ENCODE results near the gene TEKT2.

TEKT2 gene

GRCh38 chr1:36099681-36100341 is 15.9 kb downstream of the TEKT2 start:
- in situ Hi-C loops (cut with MboI; ENCODE audit: low sequenced_read_pairs): loop anchor here (25.0 kb wide), 1 partner anchor 312 kb away; no protein-coding TSS in a partner anchor

GRCh38 chr1:36100376-36100775 is 16.5 kb downstream of the TEKT2 start:
- in situ Hi-C loops (cut with MboI; ENCODE audit: low sequenced_read_pairs): loop anchor here (25.0 kb wide), 1 partner anchor 312 kb away; no protein-coding TSS in a partner anchor

- in situ Hi-C loops (cut with MboI; ENCODE audit: low sequenced_read_pairs): loop anchor here (25.0 kb wide), 1 partner anchor 311 kb away; no protein-coding TSS in a partner anchor
Measured at GRCh38 chr1:36101546-36101945, 17.7 kb downstream of the TEKT2 start.

- in situ Hi-C loops (cut with MboI; ENCODE audit: low sequenced_read_pairs): loop anchor here (25.0 kb wide), 1 partner anchor 306 kb away; no protein-coding TSS in a partner anchor
Measured at GRCh38 chr1:36106269-36106668, 22.4 kb downstream of the TEKT2 start.

DNA sequence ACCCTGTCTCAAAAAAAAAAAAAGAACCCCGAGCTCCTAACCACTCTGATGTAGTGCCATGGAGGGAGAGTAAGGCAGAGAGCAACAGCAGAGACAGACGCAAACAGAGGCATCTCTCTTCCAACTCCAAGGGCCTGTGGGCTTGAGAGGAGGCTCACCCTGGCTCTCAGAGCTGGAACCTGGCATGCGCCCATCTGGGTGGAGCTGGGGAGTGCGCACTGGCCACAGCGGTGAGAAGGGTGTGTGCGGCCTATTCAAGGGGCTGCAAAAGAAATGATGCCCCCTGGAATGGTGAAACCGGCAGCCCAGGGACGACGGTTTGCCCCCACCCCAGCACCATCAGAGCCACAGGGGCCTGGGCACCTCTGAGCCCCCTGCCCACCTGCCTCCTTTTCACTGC is 23.5 kb downstream of the TEKT2 start:
- in situ Hi-C loops (cut with MboI; ENCODE audit: low sequenced_read_pairs): loop anchor here (25.0 kb wide), 1 partner anchor 305 kb away; no protein-coding TSS in a partner anchor

DNA sequence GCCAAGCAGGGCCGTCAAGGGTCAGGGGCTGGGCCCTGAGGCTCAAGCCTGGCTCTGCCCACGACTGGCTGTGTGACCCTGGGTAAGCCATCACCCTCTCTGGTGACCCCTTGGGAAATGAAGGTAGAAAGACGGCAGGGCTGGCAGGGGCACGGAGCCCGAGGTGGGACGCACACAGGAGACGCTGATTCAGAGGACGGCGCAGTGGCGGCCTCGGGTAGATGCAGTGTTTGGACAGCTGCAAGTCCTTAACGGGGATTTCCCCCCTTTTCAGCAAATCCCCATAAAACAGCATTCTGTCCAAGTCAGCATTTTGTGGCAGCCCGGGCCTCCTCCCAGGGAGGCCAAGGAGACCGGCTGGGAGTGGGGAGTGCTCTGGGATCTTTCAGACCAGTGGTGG is 24.4 kb downstream of the TEKT2 start:
- in situ Hi-C loops (cut with MboI; ENCODE audit: low sequenced_read_pairs): loop anchor here (25.0 kb wide), 1 partner anchor 304 kb away; no protein-coding TSS in a partner anchor

- in situ Hi-C loops (cut with MboI; ENCODE audit: low sequenced_read_pairs): loop anchor here (25.0 kb wide), 1 partner anchor 303 kb away; no protein-coding TSS in a partner anchor
Measured at GRCh38 chr1:36109041-36109679, 25.3 kb downstream of the TEKT2 start.

- in situ Hi-C loops (cut with MboI; ENCODE audit: low sequenced_read_pairs): loop anchor here (25.0 kb wide), 1 partner anchor 301 kb away; no protein-coding TSS in a partner anchor
Measured at GRCh38 chr1:36111151-36111550, 27.3 kb downstream of the TEKT2 start.

- in situ Hi-C loops (cut with MboI; ENCODE audit: low sequenced_read_pairs): loop anchor here (25.0 kb wide), 1 partner anchor 299 kb away; no protein-coding TSS in a partner anchor
Measured at GRCh38 chr1:36112823-36113222, 28.9 kb downstream of the TEKT2 start.

DNA sequence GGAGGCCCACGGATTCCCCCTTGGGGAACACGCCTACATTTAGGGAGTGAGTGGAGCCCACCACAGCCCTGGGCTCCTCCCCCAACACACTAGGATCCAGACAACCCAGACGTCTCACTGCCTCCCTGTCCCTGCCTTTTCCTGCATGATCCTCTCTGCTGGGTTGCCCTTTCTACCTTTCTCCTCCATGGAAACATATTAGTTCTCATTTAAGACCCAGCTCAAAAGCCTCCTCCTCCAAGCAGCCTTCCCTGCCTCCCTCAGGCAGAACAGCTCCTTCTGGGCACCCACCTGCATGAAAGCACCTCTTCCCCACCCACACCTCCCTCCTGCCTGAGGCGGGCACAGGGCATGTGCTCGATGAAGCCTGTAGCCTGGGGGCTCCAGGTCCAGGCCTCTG is 30.5 kb downstream of the TEKT2 start:
- in situ Hi-C loops (cut with MboI; ENCODE audit: low sequenced_read_pairs): loop anchor here (25.0 kb wide), 1 partner anchor 298 kb away; no protein-coding TSS in a partner anchor

DNA sequence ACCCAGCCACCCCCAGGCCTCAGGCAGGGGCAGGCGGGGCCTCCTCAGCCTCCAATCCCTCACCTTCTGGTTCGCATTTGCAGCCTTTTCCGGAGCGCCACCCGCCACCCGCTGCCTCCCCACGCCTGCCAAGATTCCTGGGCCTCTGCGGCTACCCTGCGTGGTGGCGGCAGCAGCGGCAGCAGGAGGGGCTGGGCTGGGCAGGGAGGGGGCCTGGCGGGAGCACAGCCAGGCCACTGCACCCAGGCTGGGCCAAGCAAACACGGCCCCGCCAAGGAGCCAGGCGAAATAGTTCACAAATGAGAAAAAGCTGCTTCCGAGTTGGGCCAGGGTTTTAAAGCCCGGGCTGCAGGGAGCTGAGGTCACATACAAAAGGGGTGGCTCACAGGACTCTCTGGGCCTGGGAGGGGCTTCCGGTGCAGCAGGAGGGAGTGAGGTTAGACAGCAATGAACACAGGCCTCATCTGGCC is 31.3 kb downstream of the TEKT2 start:
- in situ Hi-C loops (cut with MboI; ENCODE audit: low sequenced_read_pairs): loop anchor here (25.0 kb wide), 1 partner anchor 297 kb away; no protein-coding TSS in a partner anchor

DNA sequence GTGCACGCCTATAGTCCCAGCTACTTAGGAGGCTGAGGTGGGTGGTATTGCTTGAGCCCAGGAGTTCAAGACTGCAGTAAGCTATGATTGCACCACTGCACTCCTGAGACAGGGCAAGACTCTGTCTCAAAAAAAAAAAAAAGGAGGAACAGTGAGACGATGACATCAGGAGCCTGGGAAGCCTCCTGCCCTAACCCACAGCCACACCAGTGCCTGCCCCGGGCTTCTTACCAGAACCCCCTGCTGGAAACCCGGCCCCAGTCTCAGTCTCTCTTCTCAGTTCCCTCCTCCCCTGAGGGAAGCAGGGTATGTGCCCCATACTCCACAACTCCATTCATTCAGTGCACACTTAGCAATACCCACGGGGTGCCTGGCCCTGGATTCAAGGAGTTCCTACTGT is 32.0 kb downstream of the TEKT2 start:
- in situ Hi-C loops (cut with MboI; ENCODE audit: low sequenced_read_pairs): loop anchor here (25.0 kb wide), 1 partner anchor 296 kb away; no protein-coding TSS in a partner anchor

DNA sequence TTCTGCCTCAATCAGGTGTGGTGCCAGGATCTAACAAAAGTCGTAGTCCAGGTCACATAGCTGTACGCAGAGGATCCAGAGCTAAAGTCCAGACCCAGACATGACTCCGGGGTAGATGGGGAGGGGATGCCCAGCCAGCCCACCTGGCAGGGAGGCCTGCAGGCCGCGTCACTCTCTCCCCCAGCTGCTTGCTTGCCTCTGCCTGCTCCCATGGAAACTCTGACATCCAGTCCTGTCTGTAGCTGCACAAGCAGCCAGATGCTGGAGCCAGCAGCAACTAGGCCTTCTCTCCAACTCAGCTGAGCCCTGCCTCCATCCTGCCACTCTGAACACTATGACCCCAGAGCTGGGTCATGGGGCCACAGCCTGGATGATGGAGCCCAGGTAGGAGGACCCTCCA is 33.0 kb downstream of the TEKT2 start:
- in situ Hi-C loops (cut with MboI; ENCODE audit: low sequenced_read_pairs): loop anchor here (25.0 kb wide), 1 partner anchor 295 kb away; no protein-coding TSS in a partner anchor

DNA sequence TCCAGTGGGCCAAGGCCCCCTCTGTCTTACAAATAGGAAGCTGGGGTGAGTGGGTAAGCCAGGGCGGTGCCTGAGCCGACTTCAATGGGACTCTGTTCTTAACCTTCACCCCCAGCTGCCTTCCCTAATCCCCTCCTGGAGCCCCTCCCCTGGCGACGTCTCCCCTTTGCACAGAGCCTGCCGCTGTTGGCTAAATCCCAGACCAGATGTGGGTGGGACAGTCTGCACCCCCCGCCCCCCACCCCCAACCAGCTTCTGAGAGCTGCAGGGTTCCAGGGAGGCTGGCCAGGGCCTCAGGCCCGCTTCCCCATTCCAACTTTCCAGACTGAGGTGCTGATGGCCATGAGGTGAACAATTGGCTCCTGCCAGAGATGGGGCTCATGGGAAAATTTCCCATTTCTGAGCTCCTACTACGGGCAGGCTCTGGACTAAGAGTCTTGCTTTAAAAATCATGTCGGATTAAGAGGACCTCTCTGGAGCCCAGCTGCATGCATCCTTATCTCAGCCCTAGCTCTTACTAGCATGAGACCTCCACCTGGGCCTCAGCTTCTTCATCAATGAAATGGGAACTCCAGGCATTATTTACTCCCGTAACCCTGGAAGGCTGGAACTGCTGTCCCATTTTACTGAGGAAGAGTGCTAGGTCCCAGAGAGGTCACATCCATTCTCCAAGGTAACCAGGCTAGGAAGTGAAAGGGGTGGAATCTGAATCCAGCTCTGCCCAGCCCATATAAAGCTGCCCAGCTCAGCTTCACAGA is 34.7 kb downstream of the TEKT2 start:
- in situ Hi-C loops (cut with MboI; ENCODE audit: low sequenced_read_pairs): loop anchor here (25.0 kb wide), 1 partner anchor 294 kb away; no protein-coding TSS in a partner anchor

- in situ Hi-C loops (cut with MboI; ENCODE audit: low sequenced_read_pairs): loop anchor here (25.0 kb wide), 1 partner anchor 293 kb away; no protein-coding TSS in a partner anchor
Measured at GRCh38 chr1:36119456-36119855, 35.6 kb downstream of the TEKT2 start.

- in situ Hi-C loops (cut with MboI; ENCODE audit: low sequenced_read_pairs): loop anchor here (25.0 kb wide), 1 partner anchor 290 kb away; no protein-coding TSS in a partner anchor
Measured at GRCh38 chr1:36122062-36123030, 38.5 kb downstream of the TEKT2 start.

- in situ Hi-C loops (cut with MboI; ENCODE audit: low sequenced_read_pairs): loop anchor here (25.0 kb wide), 1 partner anchor 289 kb away; no protein-coding TSS in a partner anchor
Measured at GRCh38 chr1:36123356-36123755, 39.5 kb downstream of the TEKT2 start.

GRCh38 chr1:36124404-36125128 is 40.7 kb downstream of the TEKT2 start:
- in situ Hi-C loops (cut with MboI; ENCODE audit: low sequenced_read_pairs): loop anchor here (25.0 kb wide), 1 partner anchor 288 kb away; no protein-coding TSS in a partner anchor
